ENCODE data around the gene SPDYE3. TPM values are rescaled to one million over a fixed set of nuclear protein-coding genes. Genes with fewer than 3 reads are reported as not detected.
A peak's percentile ranks its signal among the peaks of the same experiment; 100 is the strongest.
"Not testable (repeated sequence)": the region's sequence is repeated elsewhere in the genome, so short reads cannot be mapped to it uniquely, and the experiment has no call there.

SPDYE3 gene
- total and polyA plus RNA-seq, 7 experiments from 2014 or later, result 8.5 to 8.7 TPM; not detected in 5

DNA sequence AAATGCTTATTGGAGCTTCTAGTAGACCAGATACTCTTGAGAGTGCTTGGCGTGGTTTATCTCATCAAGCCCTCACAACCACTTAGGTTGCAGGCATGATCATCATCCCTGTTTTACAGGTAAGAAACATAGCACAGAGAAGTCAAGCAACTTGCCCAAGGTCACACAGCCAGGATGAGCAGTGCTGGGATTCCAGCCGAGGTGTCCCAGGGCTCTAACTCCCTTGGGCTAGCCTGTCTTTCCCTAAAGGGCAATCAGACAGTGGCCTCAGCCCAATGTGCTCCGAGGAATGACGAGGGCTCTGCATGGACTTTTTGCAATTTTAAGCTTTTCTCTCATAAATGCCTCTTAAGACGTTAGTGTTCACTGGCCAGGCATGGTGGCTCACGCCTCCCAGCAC lies 39.9 kb upstream of the SPDYE3 start:
- ATAC-seq (no peak), DNase-seq (no peak)
- Mint-ChIP-seq H3K27ac (no peak overlapping the region), H3K9me3 (no peaks in the 10 kb centered on the region), H3K4me3 (no peak overlapping the region), H3K4me1 (peaks cover 7 to 20% (median 16%) of the 10 kb centered on the region in 7 donors), H3K27me3 (peaks cover 0 to 4% (median 0%) of the 10 kb centered on the region in 5 donors), H3K36me3 (peaks cover 0 to 4% (median 0%) of the 10 kb centered on the region in 5 donors)
- Histone ChIP-seq H3K36me3 (ENCODE audit: control insufficient read depth in 2 of 3, insufficient read depth in 3 of 3, low read length in 3 of 3) (no peaks in the 10 kb centered on the region), H3K27me3 (ENCODE audit: control insufficient read depth in 2 of 2, insufficient read depth in 2 of 2, low read length in 2 of 2) (no peaks in the 10 kb centered on the region), H3K4me1 (ENCODE audit: control insufficient read depth in 2 of 2, insufficient read depth in 2 of 2, low read length in 2 of 2) (peaks cover 0 to 4% of the 10 kb centered on the region in 2 donors), H3K27ac (ENCODE audit: low read depth, low read length) (no peak overlapping the region), H3K4me3 (ENCODE audit: low read length) (no peak overlapping the region), H3K9me3 (ENCODE audit: control insufficient read depth in 2 of 3, low read length in 3 of 3) (no peaks in the 10 kb centered on the region)
- ChIA-PET POLR2A (interaction anchor here (1.0 kb wide), 1 partner anchor 12 kb away, joined by 8 read pairs; no protein-coding TSS in a partner anchor), CTCF (no interaction called here)
- intact Hi-C loops (cut with micrococcal nuclease), result no loop called here

DNA sequence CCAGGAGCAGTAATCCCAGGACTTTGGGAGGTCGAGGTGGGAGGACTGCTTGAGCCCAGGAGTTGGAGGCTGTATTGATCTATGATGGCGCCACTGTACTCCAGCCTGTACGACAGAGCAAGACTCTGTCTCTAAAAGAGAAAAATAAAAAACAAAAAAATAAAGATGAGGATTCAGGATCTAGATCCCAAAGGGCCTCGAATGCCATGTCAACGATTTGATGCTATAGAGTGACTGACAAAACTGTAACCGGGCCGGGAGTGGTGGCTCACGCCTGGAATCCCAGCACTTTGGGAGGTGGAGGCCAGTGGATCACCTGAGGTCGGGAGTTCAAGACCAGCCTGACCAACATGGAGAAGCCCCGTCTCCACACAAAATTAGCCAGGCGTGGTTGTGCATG lies 38.6 kb upstream of the SPDYE3 start:
- H3K36me3 Mint-ChIP-seq; H3K4me1 ChIP-seq (ENCODE audit: control insufficient read depth in 2 of 2, insufficient read depth in 2 of 2, low read length in 2 of 2); DNase-seq; H3K4me3 ChIP-seq (ENCODE audit: low read length); H3K27me3 ChIP-seq (ENCODE audit: control insufficient read depth in 2 of 2, insufficient read depth in 2 of 2, low read length in 2 of 2); H3K9me3 ChIP-seq (ENCODE audit: control insufficient read depth in 2 of 3, low read length in 3 of 3); intact Hi-C loops (cut with micrococcal nuclease); H3K36me3 ChIP-seq (ENCODE audit: control insufficient read depth in 2 of 3, insufficient read depth in 3 of 3, low read length in 3 of 3); ATAC-seq; H3K27ac ChIP-seq (ENCODE audit: low read depth, low read length); H3K27me3 Mint-ChIP-seq; CTCF ChIA-PET; H3K9me3 Mint-ChIP-seq: not testable (repeated sequence)
- Mint-ChIP-seq H3K4me3 (peak overlapping the region in 1 of 10 donors; percentile 38), H3K4me1 (peaks cover 7 to 22% (median 18%) of the 10 kb centered on the region in 7 donors), H3K27ac (peak overlapping the region in 1 of 9 donors; percentile 41)
- POLR2A ChIA-PET, result interaction anchor here (0.6 to 0.7 kb wide), 2 partner anchors 19 to 99 kb away, joined by 3 to 5 read pairs; no protein-coding TSS in a partner anchor

- H3K27me3 ChIP-seq (ENCODE audit: control insufficient read depth in 2 of 2, insufficient read depth in 2 of 2, low read length in 2 of 2); H3K4me3 ChIP-seq (ENCODE audit: low read length); DNase-seq; H3K36me3 Mint-ChIP-seq; H3K36me3 ChIP-seq (ENCODE audit: control insufficient read depth in 2 of 3, insufficient read depth in 3 of 3, low read length in 3 of 3); H3K9me3 ChIP-seq (ENCODE audit: control insufficient read depth in 2 of 3, low read length in 3 of 3); H3K27me3 Mint-ChIP-seq; H3K9me3 Mint-ChIP-seq; H3K4me1 ChIP-seq (ENCODE audit: control insufficient read depth in 2 of 2, insufficient read depth in 2 of 2, low read length in 2 of 2); CTCF ChIA-PET; H3K27ac ChIP-seq (ENCODE audit: low read depth, low read length); ATAC-seq; H3K27ac Mint-ChIP-seq: not testable (repeated sequence)
- POLR2A ChIA-PET, result interaction anchor here (0.7 kb wide), 1 partner anchor 20 kb away, joined by 5 read pairs; no protein-coding TSS in a partner anchor
- H3K4me3 Mint-ChIP-seq, result peak overlapping the region in 5 of 10 donors; percentile 19 to 53 (median 32)
- peaks cover 7 to 22% (median 16%) of the 10 kb centered on the region in 7 donors for H3K4me1 Mint-ChIP-seq
- intact Hi-C loops (cut with micrococcal nuclease), result loop anchor here (5.0 kb wide), 3 partner anchors 32 to 122 kb away; partner anchors contain the start of gene LAMTOR4 (in 1 of the 2)
Measured at GRCh38 chr7:100269306-100270045, 38.0 kb upstream of the SPDYE3 start.

DNA sequence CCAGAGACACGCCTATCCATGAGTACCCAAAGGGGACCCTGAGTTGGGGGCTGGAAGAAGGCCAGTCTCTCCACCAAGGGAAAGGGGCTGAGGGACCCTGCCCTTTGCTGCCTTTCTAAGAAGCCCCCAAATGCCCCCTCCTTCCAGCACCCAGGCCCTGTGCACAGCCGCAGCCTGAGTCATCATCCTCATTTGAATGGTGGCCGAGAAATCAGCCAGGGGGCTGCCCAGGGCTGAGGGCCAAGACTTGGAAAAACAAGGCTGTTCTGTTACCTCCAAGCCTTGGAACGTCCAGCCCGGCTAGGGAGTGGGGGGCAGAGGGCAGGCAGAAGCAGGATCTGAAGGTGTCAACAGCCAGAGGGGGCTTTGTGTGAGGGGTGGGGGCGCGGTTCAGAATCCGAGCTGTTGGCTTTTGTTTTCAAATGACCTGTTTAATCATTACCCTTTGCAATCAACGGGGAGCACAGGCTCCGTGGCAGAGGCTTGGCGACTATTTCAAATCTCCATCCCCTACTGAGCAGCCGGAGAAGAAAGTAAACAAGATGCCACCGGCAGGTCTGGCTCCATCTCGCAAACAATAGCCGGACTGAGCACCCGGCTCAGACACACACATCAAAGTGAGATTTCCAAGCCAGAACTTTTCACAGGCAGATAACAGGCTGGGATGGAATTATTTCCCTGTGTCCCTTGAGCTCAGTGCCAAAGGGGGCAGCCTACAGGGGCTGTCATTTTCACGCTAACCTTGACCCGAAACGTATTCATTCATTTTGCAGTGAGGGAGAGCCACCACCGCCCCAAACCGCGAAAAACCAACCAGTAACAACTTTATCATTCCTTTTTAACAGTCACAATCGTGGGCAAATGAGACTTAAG lies 37.2 kb upstream of the SPDYE3 start:
- Mint-ChIP-seq H3K27ac (peak overlapping the region in 7 of 9 donors; percentile 34 to 82 (median 71)), H3K4me1 (peaks cover 12 to 26% (median 18%) of the 10 kb centered on the region in 7 donors), H3K4me3 (peak overlapping the region; percentile 76 to 92 (median 85))
- CTCF ChIA-PET, result interaction anchor here (0.6 kb wide), 1 partner anchor 46 kb away, joined by 4 read pairs; no protein-coding TSS in a partner anchor
- H3K27ac ChIP-seq (ENCODE audit: low read depth, low read length); POLR2A ChIA-PET; H3K9me3 Mint-ChIP-seq; H3K27me3 Mint-ChIP-seq; H3K9me3 ChIP-seq (ENCODE audit: control insufficient read depth in 2 of 3, low read length in 3 of 3); H3K36me3 Mint-ChIP-seq; H3K4me1 ChIP-seq (ENCODE audit: control insufficient read depth in 2 of 2, insufficient read depth in 2 of 2, low read length in 2 of 2); H3K4me3 ChIP-seq (ENCODE audit: low read length); H3K27me3 ChIP-seq (ENCODE audit: control insufficient read depth in 2 of 2, insufficient read depth in 2 of 2, low read length in 2 of 2); ATAC-seq; DNase-seq; H3K36me3 ChIP-seq (ENCODE audit: control insufficient read depth in 2 of 3, insufficient read depth in 3 of 3, low read length in 3 of 3): not testable (repeated sequence)
- intact Hi-C loops (cut with micrococcal nuclease), result loop anchor here (5.0 kb wide), 3 partner anchors 33 to 123 kb away; partner anchors contain the start of gene LAMTOR4 (in 1 of the 2)

GRCh38 chr7:100270941-100271593 lies 36.4 kb upstream of the SPDYE3 start:
- H3K9me3 ChIP-seq (ENCODE audit: control insufficient read depth in 2 of 3, low read length in 3 of 3); H3K4me3 ChIP-seq (ENCODE audit: low read length); H3K27ac ChIP-seq (ENCODE audit: low read depth, low read length); H3K27me3 Mint-ChIP-seq; H3K36me3 ChIP-seq (ENCODE audit: control insufficient read depth in 2 of 3, insufficient read depth in 3 of 3, low read length in 3 of 3); ATAC-seq; H3K27me3 ChIP-seq (ENCODE audit: control insufficient read depth in 2 of 2, insufficient read depth in 2 of 2, low read length in 2 of 2); H3K9me3 Mint-ChIP-seq; H3K4me1 ChIP-seq (ENCODE audit: control insufficient read depth in 2 of 2, insufficient read depth in 2 of 2, low read length in 2 of 2); DNase-seq; H3K36me3 Mint-ChIP-seq: not testable (repeated sequence)
- ChIA-PET CTCF (interaction anchor here (0.6 kb wide), 1 partner anchor 47 kb away, joined by 4 read pairs; no protein-coding TSS in a partner anchor), POLR2A (interaction anchor here (1.1 kb wide), 1 partner anchor 158 kb away, joined by 7 read pairs; the partner anchor contains the start of genes MEPCE and ZCWPW1)
- Mint-ChIP-seq H3K4me3 (peak overlapping the region; percentile 76 to 92 (median 85)), H3K4me1 (peaks cover 13 to 22% (median 18%) of the 10 kb centered on the region in 7 donors), H3K27ac (peak overlapping the region in 8 of 9 donors; percentile 30 to 82 (median 68))
- intact Hi-C loops (cut with micrococcal nuclease), result loop anchor here (5.0 kb wide), 3 partner anchors 34 to 124 kb away; partner anchors contain the start of gene LAMTOR4 (in 1 of the 2)

Data from naive thymus-derived CD4-positive, alpha-beta T cell (primary cell).